SK-N-SH treated with all-trans-retinoic acid at 6 μM for 48 hours (cell line): ENCODE measurements around the gene NTM.

Experiments used
- ATAC-seq: fragments of 200-7000 bp; cut with Tn5 transposase; 3 replicates; pipeline ENCODE4 v1.9.1; 2020; ENCODE audit warnings: mild to moderate bottlenecking, moderate library complexity
- ARNTL ChIP-seq: fragments of 450-650 bp; formaldehyde crosslinking; IDR thresholded peaks from 2 replicates; pipeline ENCODE4 v1.5.0; 2020; ENCODE audit warnings: low read depth, mild to moderate bottlenecking, moderate library complexity, borderline replicate concordance
- BACH2 ChIP-seq: fragments of 250-450 bp; sonication (Bioruptor Pico); IDR thresholded peaks from 2 replicates; pipeline ENCODE4 v1.9.0; 2021; ENCODE audit warnings: mild to moderate bottlenecking, borderline replicate concordance
- CSDC2 ChIP-seq: fragments of 250-450 bp; sonication (Bioruptor Pico); IDR thresholded peaks from 2 replicates; pipeline ENCODE4 v1.5.0; 2020; ENCODE audit warnings: mild to moderate bottlenecking, moderate library complexity
- ISL1 ChIP-seq: fragments of 250-450 bp; sonication (Bioruptor Pico); IDR thresholded peaks from 2 replicates; pipeline ENCODE4 v2.1.2; 2022; ENCODE audit warnings: mild to moderate bottlenecking, moderate library complexity
- OSR1 ChIP-seq: fragments of 250-450 bp; sonication (Bioruptor Pico); IDR thresholded peaks from 2 replicates; pipeline ENCODE4 v1.8.0; 2022; ENCODE audit warnings: moderate library complexity, mild to moderate bottlenecking, inconsistent platforms
- POU6F1 ChIP-seq: fragments of 250-450 bp; sonication (Bioruptor Pico); IDR thresholded peaks from 2 replicates; pipeline ENCODE4 v1.8.0; 2021; ENCODE audit warnings: low read depth, mild to moderate bottlenecking, moderate library complexity, borderline replicate concordance
- PPARA ChIP-seq: fragments of 250-450 bp; sonication (Bioruptor Pico); IDR thresholded peaks from 2 replicates; pipeline ENCODE4 v1.5.0; 2020; ENCODE audit warnings: mild to moderate bottlenecking, borderline replicate concordance
- RARB ChIP-seq: fragments of 250-450 bp; sonication (Bioruptor Pico); IDR thresholded peaks from 2 replicates; pipeline ENCODE4 v1.8.0; 2021; ENCODE audit warnings: mild to moderate bottlenecking, moderate library complexity
- SNAI2 ChIP-seq: fragments of 250-450 bp; sonication (Bioruptor Pico); IDR thresholded peaks from 2 replicates; pipeline ENCODE4 v1.5.0; 2020; ENCODE audit warnings: mild to moderate bottlenecking, moderate library complexity
- TCF4 ChIP-seq: fragments of 250-450 bp; sonication (Bioruptor Pico); IDR thresholded peaks from 2 replicates; pipeline ENCODE4 v1.8.0; 2021; ENCODE audit warnings: mild to moderate bottlenecking, moderate library complexity, borderline replicate concordance
- TOX ChIP-seq: fragments of 250-450 bp; sonication (Bioruptor Pico); IDR thresholded peaks from 2 replicates; pipeline ENCODE4 v1.8.0; 2021; ENCODE audit warnings: mild to moderate bottlenecking, moderate library complexity, borderline replicate concordance
- ZC3H10 ChIP-seq: fragments of 250-450 bp; sonication (Bioruptor Pico); IDR thresholded peaks from 2 replicates; pipeline ENCODE4 v1.5.1; 2021; ENCODE audit warnings: mild to moderate bottlenecking, moderate library complexity
- ZFP3 ChIP-seq: fragments of 250-450 bp; sonication (Bioruptor Pico); IDR thresholded peaks from 2 replicates; pipeline ENCODE4 v1.5.0; 2020; ENCODE audit warnings: mild to moderate bottlenecking, moderate library complexity
- ZFP30 ChIP-seq: fragments of 450-650 bp; formaldehyde crosslinking; IDR thresholded peaks from 2 replicates; pipeline ENCODE4 v1.5.0; 2022; ENCODE audit warnings: mild to moderate bottlenecking, moderate library complexity
- ZNF565 ChIP-seq: fragments of 450-650 bp; formaldehyde crosslinking; conservative IDR thresholded peaks from 2 replicates; pipeline ENCODE4 v1.5.0; 2020; ENCODE audit warnings: low read depth, mild to moderate bottlenecking, moderate library complexity
- ZNF8 ChIP-seq: fragments of 450-650 bp; formaldehyde crosslinking; IDR thresholded peaks from 2 replicates; pipeline ENCODE4 v1.5.0; 2020; ENCODE audit warnings: mild to moderate bottlenecking, moderate library complexity
- TF ChIP-seq, protein P1 (sequence below): fragments of 250-450 bp; sonication (Bioruptor Pico); IDR thresholded peaks from 2 replicates; pipeline ENCODE4 v1.8.0; 2020; ENCODE audit warnings: mild to moderate bottlenecking, moderate library complexity, borderline replicate concordance
- TF ChIP-seq, protein P2 (sequence below): fragments of 250-450 bp; sonication (Bioruptor Pico); IDR thresholded peaks from 2 replicates; pipeline ENCODE4 v1.5.0; 2020; ENCODE audit warnings: mild to moderate bottlenecking, moderate library complexity
- TF ChIP-seq, protein P3 (sequence below): fragments of 250-450 bp; sonication (Bioruptor Pico); IDR thresholded peaks from 2 replicates; pipeline ENCODE4 v1.5.1; 2020; ENCODE audit warnings: low read depth, mild to moderate bottlenecking, moderate library complexity

The NTM gene

GRCh38 chr11:132300283-132300682 lies 929.9 kb downstream of the NTM start (continued):
- TF ChIP-seq TOX (CRISPR knock-in tag) = no peak
- TF ChIP-seq TCF4 (CRISPR knock-in tag) = no peak
- no peak for TF ChIP-seq PPARA (CRISPR knock-in tag)
- TF ChIP-seq POU6F1 (CRISPR knock-in tag) = no peak

GRCh38 chr11:132301465-132301864 lies 931.0 kb downstream of the NTM start:
- ATAC-seq = no peak
- TF ChIP-seq ZFP30 = no peak
- TF ChIP-seq BACH2 (CRISPR knock-in tag) = no peak
- TF ChIP-seq ISL1 (CRISPR knock-in tag) = no peak
- TF ChIP-seq ZFP3 (CRISPR knock-in tag) = no peak
- no peak for TF ChIP-seq RARB (CRISPR knock-in tag)
- TF ChIP-seq SNAI2 (CRISPR knock-in tag) = no peak
- no peak for TF ChIP-seq POU6F1 (CRISPR knock-in tag)
- no peak for TF ChIP-seq CSDC2 (CRISPR knock-in tag)
- TF ChIP-seq TCF4 (CRISPR knock-in tag) = no peak
- TF ChIP-seq ZC3H10 (CRISPR knock-in tag) = no peak
- TF ChIP-seq, protein P1, sequence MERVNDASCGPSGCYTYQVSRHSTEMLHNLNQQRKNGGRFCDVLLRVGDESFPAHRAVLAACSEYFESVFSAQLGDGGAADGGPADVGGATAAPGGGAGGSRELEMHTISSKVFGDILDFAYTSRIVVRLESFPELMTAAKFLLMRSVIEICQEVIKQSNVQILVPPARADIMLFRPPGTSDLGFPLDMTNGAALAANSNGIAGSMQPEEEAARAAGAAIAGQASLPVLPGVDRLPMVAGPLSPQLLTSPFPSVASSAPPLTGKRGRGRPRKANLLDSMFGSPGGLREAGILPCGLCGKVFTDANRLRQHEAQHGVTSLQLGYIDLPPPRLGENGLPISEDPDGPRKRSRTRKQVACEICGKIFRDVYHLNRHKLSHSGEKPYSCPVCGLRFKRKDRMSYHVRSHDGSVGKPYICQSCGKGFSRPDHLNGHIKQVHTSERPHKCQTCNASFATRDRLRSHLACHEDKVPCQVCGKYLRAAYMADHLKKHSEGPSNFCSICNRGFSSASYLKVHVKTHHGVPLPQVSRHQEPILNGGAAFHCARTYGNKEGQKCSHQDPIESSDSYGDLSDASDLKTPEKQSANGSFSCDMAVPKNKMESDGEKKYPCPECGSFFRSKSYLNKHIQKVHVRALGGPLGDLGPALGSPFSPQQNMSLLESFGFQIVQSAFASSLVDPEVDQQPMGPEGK (CRISPR knock-in tag) = no peak
- no peak for TF ChIP-seq ZNF565 (CRISPR knock-in tag)
- no peak for TF ChIP-seq TOX (CRISPR knock-in tag)
- TF ChIP-seq, protein P2, sequence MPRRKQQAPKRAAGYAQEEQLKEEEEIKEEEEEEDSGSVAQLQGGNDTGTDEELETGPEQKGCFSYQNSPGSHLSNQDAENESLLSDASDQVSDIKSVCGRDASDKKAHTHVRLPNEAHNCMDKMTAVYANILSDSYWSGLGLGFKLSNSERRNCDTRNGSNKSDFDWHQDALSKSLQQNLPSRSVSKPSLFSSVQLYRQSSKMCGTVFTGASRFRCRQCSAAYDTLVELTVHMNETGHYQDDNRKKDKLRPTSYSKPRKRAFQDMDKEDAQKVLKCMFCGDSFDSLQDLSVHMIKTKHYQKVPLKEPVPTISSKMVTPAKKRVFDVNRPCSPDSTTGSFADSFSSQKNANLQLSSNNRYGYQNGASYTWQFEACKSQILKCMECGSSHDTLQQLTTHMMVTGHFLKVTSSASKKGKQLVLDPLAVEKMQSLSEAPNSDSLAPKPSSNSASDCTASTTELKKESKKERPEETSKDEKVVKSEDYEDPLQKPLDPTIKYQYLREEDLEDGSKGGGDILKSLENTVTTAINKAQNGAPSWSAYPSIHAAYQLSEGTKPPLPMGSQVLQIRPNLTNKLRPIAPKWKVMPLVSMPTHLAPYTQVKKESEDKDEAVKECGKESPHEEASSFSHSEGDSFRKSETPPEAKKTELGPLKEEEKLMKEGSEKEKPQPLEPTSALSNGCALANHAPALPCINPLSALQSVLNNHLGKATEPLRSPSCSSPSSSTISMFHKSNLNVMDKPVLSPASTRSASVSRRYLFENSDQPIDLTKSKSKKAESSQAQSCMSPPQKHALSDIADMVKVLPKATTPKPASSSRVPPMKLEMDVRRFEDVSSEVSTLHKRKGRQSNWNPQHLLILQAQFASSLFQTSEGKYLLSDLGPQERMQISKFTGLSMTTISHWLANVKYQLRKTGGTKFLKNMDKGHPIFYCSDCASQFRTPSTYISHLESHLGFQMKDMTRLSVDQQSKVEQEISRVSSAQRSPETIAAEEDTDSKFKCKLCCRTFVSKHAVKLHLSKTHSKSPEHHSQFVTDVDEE = no peak

GRCh38 chr11:132301900-132302299 lies 931.5 kb downstream of the NTM start:
- ATAC-seq = no peak
- no peak for TF ChIP-seq TOX (CRISPR knock-in tag)
- TF ChIP-seq CSDC2 (CRISPR knock-in tag) = no peak
- TF ChIP-seq, protein P3, sequence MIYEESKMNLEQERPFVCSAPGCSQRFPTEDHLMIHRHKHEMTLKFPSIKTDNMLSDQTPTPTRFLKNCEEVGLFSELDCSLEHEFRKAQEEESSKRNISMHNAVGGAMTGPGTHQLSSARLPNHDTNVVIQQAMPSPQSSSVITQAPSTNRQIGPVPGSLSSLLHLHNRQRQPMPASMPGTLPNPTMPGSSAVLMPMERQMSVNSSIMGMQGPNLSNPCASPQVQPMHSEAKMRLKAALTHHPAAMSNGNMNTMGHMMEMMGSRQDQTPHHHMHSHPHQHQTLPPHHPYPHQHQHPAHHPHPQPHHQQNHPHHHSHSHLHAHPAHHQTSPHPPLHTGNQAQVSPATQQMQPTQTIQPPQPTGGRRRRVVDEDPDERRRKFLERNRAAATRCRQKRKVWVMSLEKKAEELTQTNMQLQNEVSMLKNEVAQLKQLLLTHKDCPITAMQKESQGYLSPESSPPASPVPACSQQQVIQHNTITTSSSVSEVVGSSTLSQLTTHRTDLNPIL (CRISPR knock-in tag) = no peak
- no peak for TF ChIP-seq TCF4 (CRISPR knock-in tag)
- no peak for TF ChIP-seq POU6F1 (CRISPR knock-in tag)
- TF ChIP-seq ZNF8 = no peak
- TF ChIP-seq SNAI2 (CRISPR knock-in tag) = no peak
- no peak for TF ChIP-seq PPARA (CRISPR knock-in tag)
- TF ChIP-seq ISL1 (CRISPR knock-in tag) = no peak
- TF ChIP-seq, protein P2 = no peak
- TF ChIP-seq OSR1 (CRISPR knock-in tag) = no peak
- TF ChIP-seq ZNF565 (CRISPR knock-in tag) = no peak
- no peak for TF ChIP-seq ARNTL (CRISPR knock-in tag)
- no peak for TF ChIP-seq BACH2 (CRISPR knock-in tag)
